Loucy (cell line): ENCODE data around the gene IFT80.

ENCODE experiments used
- CTCF ChIP-seq: fragments of 200-600 bp; sonication (generic); conservative IDR thresholded peaks from 2 replicates; pipeline ENCODE4 v1.5.1; 2014; ENCODE audit warnings: mild to moderate bottlenecking, antibody characterized with exemption, low read length
- EZH2phosphoT487 ChIP-seq: fragments of 200-600 bp; IDR thresholded peaks from 2 replicates; pipeline ENCODE4 v1.6.1; 2018; ENCODE audit warnings: antibody characterized with exemption, mild to moderate bottlenecking, moderate library complexity, borderline replicate concordance

GRCh38 chr3:160314995-160315394 lies 84.0 kb downstream of the IFT80 start:
- TF ChIP-seq CTCF (no peak), EZH2phosphoT487 (no peak)
